Suprapubic skin (tissue), 4 donors: ENCODE results near the gene KIF16B.

Experiments
- EP300 ChIP-seq: sonication (generic); formaldehyde crosslinking; IDR thresholded peaks from one replicate; pipeline ENCODE4 v1.6.1; 2017; ENCODE audit warnings: antibody characterized with exemption
- POLR2A ChIP-seq, 2 donors: fragments of 450-650 bp; IDR thresholded peaks; one replicate each; pipeline ENCODE4 v1.6.1; 2017; ENCODE audit warnings: antibody characterized with exemption in 2 of 2, mild to moderate bottlenecking in 2 of 2, moderate library complexity in 2 of 2
- POLR2AphosphoS5 ChIP-seq, 3 donors: sonication (generic); formaldehyde crosslinking; IDR thresholded peaks; one replicate each; pipeline ENCODE4 v1.6.1; 2017; ENCODE audit warnings: antibody characterized with exemption in 3 of 3
- TF ChIP-seq, protein P1 (sequence below), 2 donors: fragments of 200-600 bp in 1 of 2; fragments of 450-650 bp in 1 of 2; sonication (generic) in 1 of 2; IDR thresholded peaks; one replicate each; pipeline ENCODE4 v1.5.1; 2016 to 2019; ENCODE audit warnings: antibody characterized with exemption in 2 of 2, mild to moderate bottlenecking in 1 of 2, moderate library complexity in 1 of 2

DNA sequence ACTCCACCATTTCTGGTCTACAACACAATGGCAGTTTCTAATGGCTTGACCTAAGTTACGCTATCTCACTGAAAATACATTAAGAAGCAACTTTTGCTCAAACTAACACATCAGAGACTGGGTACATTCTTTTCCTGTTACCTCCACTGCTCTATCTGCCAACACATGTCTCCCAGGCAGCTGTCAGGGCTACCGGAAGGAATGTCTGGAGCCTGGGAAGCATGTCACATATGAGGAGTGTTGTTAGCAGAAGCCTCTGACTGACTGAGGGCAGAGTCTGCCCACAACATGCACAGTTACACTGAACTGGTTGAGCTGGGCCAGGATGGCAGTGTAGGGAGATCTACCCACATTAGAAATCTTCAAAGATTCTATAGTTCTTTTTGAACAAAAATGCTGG is 264.5 kb downstream of the KIF16B start:
- no peak for TF ChIP-seq EP300
- TF ChIP-seq, protein P1, sequence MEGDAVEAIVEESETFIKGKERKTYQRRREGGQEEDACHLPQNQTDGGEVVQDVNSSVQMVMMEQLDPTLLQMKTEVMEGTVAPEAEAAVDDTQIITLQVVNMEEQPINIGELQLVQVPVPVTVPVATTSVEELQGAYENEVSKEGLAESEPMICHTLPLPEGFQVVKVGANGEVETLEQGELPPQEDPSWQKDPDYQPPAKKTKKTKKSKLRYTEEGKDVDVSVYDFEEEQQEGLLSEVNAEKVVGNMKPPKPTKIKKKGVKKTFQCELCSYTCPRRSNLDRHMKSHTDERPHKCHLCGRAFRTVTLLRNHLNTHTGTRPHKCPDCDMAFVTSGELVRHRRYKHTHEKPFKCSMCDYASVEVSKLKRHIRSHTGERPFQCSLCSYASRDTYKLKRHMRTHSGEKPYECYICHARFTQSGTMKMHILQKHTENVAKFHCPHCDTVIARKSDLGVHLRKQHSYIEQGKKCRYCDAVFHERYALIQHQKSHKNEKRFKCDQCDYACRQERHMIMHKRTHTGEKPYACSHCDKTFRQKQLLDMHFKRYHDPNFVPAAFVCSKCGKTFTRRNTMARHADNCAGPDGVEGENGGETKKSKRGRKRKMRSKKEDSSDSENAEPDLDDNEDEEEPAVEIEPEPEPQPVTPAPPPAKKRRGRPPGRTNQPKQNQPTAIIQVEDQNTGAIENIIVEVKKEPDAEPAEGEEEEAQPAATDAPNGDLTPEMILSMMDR (IDR thresholded peaks at IDR 0.05) = no peak
- TF ChIP-seq POLR2A (IDR thresholded peaks at IDR 0.05) = no peak
- no peak for TF ChIP-seq POLR2AphosphoS5 (IDR thresholded peaks at IDR 0.05)
